GM18868 (cell line): Measurements from ENCODE around the gene PIGT.

Experiments
- ATAC-seq: cut with Tn5 transposase; IDR thresholded peaks from one replicate; pipeline ENCODE4 v1.9.1; 2021; ENCODE audit warnings: mild to moderate bottlenecking, moderate library complexity; ENCODE audit not compliant: unreplicated experiment

The PIGT gene

GRCh38 chr20:45400346-45401031, 15.5 kb upstream of the PIGT start:
- ATAC-seq: no peak

- no peak for ATAC-seq
These were observed 13.0 kb upstream of the PIGT start for GRCh38 chr20:45402946-45403345.

- ATAC-seq: no peak
These were observed 11.5 kb upstream of the PIGT start for GRCh38 chr20:45404438-45404837.

GRCh38 chr20:45405571-45406259, 10.2 kb upstream of the PIGT start:
- no peak for ATAC-seq

GRCh38 chr20:45406260-45407066, 9.5 kb upstream of the PIGT start:
- no peak for ATAC-seq

- no peak for ATAC-seq
These were observed 8.7 kb upstream of the PIGT start for GRCh38 chr20:45407067-45407745.

- ATAC-seq: no peak
These were observed 7.9 kb upstream of the PIGT start, which contains the start of gene DBNDD2 for GRCh38 chr20:45407783-45408645. Gene DBNDD2 (plus strand): TSS chr20:45408289. CDS start chr20:45408468, 179 bp downstream.

GRCh38 chr20:45408646-45409213, 7.2 kb upstream of the PIGT start:
- peak; percentile 63 for ATAC-seq

GRCh38 chr20:45409521-45410272, 6.2 kb upstream of the PIGT start:
- ATAC-seq: no peak

GRCh38 chr20:45410887-45411286, 5.1 kb upstream of the PIGT start:
- ATAC-seq: no peak

GRCh38 chr20:45412653-45413052, 3.3 kb upstream of the PIGT start:
- no peak for ATAC-seq

- ATAC-seq: no peak
These were observed 2.5 kb upstream of the PIGT start for GRCh38 chr20:45413479-45413878.

GRCh38 chr20:45416917-45417316, 976 bp downstream of the PIGT start:
- ATAC-seq: no peak

GRCh38 chr20:45419188-45420091, 3.5 kb downstream of the PIGT start:
- ATAC-seq: peak; percentile 64

GRCh38 chr20:45420125-45420524, 4.2 kb downstream of the PIGT start:
- ATAC-seq: no peak

GRCh38 chr20:45423700-45424099, 7.8 kb downstream of the PIGT start:
- ATAC-seq: no peak

GRCh38 chr20:45425561-45425960, 9.6 kb downstream of the PIGT start:
- no peak for ATAC-seq
